Cardiac muscle cell (in vitro differentiated cells and primary cell): Measurements from ENCODE around the gene LPCAT3. TPM values are rescaled to one million over a fixed set of nuclear protein-coding genes. Genes with fewer than 3 reads are reported as not detected.
"Not testable (repeated sequence)": the region's sequence is repeated elsewhere in the genome, so short reads cannot be mapped to it uniquely, and the experiment has no call there.

ENCODE experiments used
- DNase-seq, 2 donors: peaks; one replicate each; pipeline versions ENCODE4 v3.0.0 to v3.0.0-alpha.2; 2010 to 2017; ENCODE audit warnings: low read depth in 1 of 2, low spot score in 1 of 2
- H3K27ac ChIP-seq: fragments of 200-600 bp; sonication (generic); 2 replicates; pipeline ENCODE4 v1.5.1; 2016
- H3K27me3 ChIP-seq: fragments of 200-600 bp; sonication (generic); 2 replicates; pipeline ENCODE4 v1.6.0; 2016; ENCODE audit warnings: control low read depth
- H3K36me3 ChIP-seq: fragments of 200-600 bp; sonication (generic); 2 replicates; pipeline ENCODE4 v1.5.1; 2016; ENCODE audit warnings: control low read depth
- H3K4me1 ChIP-seq: fragments of 200-600 bp; sonication (generic); 2 replicates; pipeline ENCODE4 v1.8.1; 2017; ENCODE audit warnings: low read depth, mild to moderate bottlenecking, mixed run types
- H3K4me3 ChIP-seq: fragments of 200-600 bp; sonication (generic); 2 replicates; pipeline ENCODE4 v1.5.1; 2016; ENCODE audit warnings: mild to moderate bottlenecking
- H3K9me3 ChIP-seq: fragments of 200-600 bp; sonication (generic); 2 replicates; pipeline ENCODE4 v1.5.1; 2017; ENCODE audit warnings: low read depth, mild to moderate bottlenecking, control low read depth
- CTCF ChIP-seq: IDR thresholded peaks from 2 replicates; pipeline ENCODE4 v1.5.1; 2012; ENCODE audit warnings: low read depth, mild to moderate bottlenecking, low read length
- polyA plus RNA-seq: library from polyadenylated mRNA; unstranded; fragments of >200 nt; fragmentation: Nextera tagmentation; extraction: Ambion mirVana; gene quantifications from 2 replicates; pipeline ENCODE4 v1.2.1, GENCODE V29; 2016
- total RNA-seq: library from RNA; depleted of rRNA; stranded (reverse); fragments of >200 nt; gene quantifications from 2 replicates; pipeline ENCODE4 v1.2.3, GENCODE V29; 2016

LPCAT3 gene
- total and polyA plus RNA-seq, 2 experiments from 2014 or later = 12.0 to 37.8 TPM

- no peak for TF ChIP-seq CTCF
- Histone ChIP-seq H3K27me3 (no peaks in the 10 kb centered on the region), H3K27ac (no peak overlapping the region), H3K4me3 (no peak overlapping the region), H3K36me3 (no peaks in the 10 kb centered on the region), H3K9me3 (no peaks in the 10 kb centered on the region), H3K4me1 (peaks cover 3% of the 10 kb centered on the region)
- DNase-seq = no peak
Observed at GRCh38 chr12:7058163-7058845, 40.0 kb upstream of the LPCAT3 start.

- H3K27ac ChIP-seq = not testable (repeated sequence)
Observed at GRCh38 chr12:7055736-7056135, 37.5 kb upstream of the LPCAT3 start.

GRCh38 chr12:7054925-7055324 lies 36.6 kb upstream of the LPCAT3 start:
- no peak for DNase-seq
- TF ChIP-seq CTCF = no peak
- Histone ChIP-seq H3K4me3 (no peak overlapping the region), H3K27me3 (no peaks in the 10 kb centered on the region), H3K4me1 (no peaks in the 10 kb centered on the region), H3K27ac (no peak overlapping the region), H3K36me3 (no peaks in the 10 kb centered on the region), H3K9me3 (no peaks in the 10 kb centered on the region)

More at GRCh38 chr12:7055736-7056135, 37.5 kb upstream of the LPCAT3 start:
- not testable (repeated sequence) for DNase-seq, H3K4me3 ChIP-seq, H3K4me1 ChIP-seq, H3K36me3 ChIP-seq, H3K27me3 ChIP-seq, H3K9me3 ChIP-seq

GRCh38 chr12:7049973-7050372 lies 31.7 kb upstream of the LPCAT3 start:
- not testable (repeated sequence) for H3K27ac ChIP-seq, DNase-seq, H3K4me1 ChIP-seq, H3K4me3 ChIP-seq, H3K9me3 ChIP-seq, H3K36me3 ChIP-seq, H3K27me3 ChIP-seq

- H3K9me3 ChIP-seq, H3K36me3 ChIP-seq, H3K27ac ChIP-seq, H3K4me3 ChIP-seq, H3K4me1 ChIP-seq, DNase-seq, H3K27me3 ChIP-seq: not testable (repeated sequence)
Observed at GRCh38 chr12:7049445-7049951, 31.2 kb upstream of the LPCAT3 start.

- Histone ChIP-seq H3K9me3 (no peaks in the 10 kb centered on the region), H3K4me1 (no peaks in the 10 kb centered on the region), H3K4me3 (no peak overlapping the region), H3K36me3 (no peaks in the 10 kb centered on the region), H3K27me3 (no peaks in the 10 kb centered on the region), H3K27ac (no peak overlapping the region)
- no peak for TF ChIP-seq CTCF
- DNase-seq = no peak
Observed at GRCh38 chr12:7047306-7047705, 29.0 kb upstream of the LPCAT3 start.

- H3K4me1 ChIP-seq = no peaks in the 10 kb centered on the region
- H3K27ac ChIP-seq = no peak overlapping the region
- no peak for DNase-seq
- H3K36me3 ChIP-seq = no peaks in the 10 kb centered on the region
- H3K9me3 ChIP-seq = no peaks in the 10 kb centered on the region
- no peak for TF ChIP-seq CTCF
- no peaks in the 10 kb centered on the region for H3K27me3 ChIP-seq
- H3K4me3 ChIP-seq = no peak overlapping the region
Observed at GRCh38 chr12:7046383-7047105, 28.3 kb upstream of the LPCAT3 start.
